ENCODE measurements around the gene MPST. TPM values are rescaled to one million over a fixed set of nuclear protein-coding genes. Genes with fewer than 3 reads are reported as not detected.

MPST gene
- total RNA-seq, 3 donors from 2014 or later, result 135 to 224 (median 186) TPM

DNA sequence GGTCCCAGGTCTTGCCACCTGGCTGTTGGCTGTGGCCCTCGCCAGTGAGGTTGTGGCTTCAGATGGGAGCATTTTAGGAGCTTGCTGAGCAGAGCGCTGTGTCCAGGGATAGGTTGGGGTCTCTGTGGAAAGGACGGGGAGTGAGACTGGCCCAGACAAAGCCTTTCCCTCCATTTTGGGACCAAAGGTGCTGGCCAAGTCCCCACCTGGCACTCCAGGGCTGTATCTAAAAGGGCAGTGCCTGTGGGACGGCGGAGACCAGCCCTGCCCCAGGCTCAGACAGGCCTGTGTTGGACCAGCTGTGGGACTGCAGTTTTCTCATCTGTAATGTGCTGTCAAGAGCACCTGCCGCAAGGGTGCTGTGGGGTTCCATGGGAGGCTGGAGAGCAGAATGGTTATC lies 27.0 kb downstream of the MPST start:
- H3K4me3 ChIP-seq, result no peak overlapping the region
- intact Hi-C loops (cut with DNase I, micrococcal nuclease), result no loop called here

DNA sequence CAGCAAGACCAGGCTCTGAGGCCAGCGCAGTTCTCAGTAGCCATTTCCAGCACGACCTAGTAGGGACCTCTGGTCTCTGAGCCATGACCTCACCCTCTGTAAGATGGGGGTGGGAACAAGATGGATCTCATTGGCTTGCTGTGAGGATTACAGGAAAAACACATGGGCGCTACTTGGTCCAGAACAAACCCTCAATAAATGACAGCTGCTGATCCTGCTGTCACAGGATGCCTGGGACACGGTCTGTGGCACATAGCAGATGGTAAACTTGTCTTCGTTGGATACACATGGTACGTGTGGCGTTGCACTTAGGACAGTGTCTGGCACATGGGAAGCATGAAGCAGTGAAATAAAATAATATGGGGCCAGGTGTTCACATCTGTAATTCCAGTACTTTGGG lies 27.5 kb downstream of the MPST start:
- no peak overlapping the region for H3K4me3 ChIP-seq
- no peaks in the 10 kb centered on the region for H3K36me3 ChIP-seq (ENCODE audit: low read depth)
- TF ChIP-seq, protein P1, sequence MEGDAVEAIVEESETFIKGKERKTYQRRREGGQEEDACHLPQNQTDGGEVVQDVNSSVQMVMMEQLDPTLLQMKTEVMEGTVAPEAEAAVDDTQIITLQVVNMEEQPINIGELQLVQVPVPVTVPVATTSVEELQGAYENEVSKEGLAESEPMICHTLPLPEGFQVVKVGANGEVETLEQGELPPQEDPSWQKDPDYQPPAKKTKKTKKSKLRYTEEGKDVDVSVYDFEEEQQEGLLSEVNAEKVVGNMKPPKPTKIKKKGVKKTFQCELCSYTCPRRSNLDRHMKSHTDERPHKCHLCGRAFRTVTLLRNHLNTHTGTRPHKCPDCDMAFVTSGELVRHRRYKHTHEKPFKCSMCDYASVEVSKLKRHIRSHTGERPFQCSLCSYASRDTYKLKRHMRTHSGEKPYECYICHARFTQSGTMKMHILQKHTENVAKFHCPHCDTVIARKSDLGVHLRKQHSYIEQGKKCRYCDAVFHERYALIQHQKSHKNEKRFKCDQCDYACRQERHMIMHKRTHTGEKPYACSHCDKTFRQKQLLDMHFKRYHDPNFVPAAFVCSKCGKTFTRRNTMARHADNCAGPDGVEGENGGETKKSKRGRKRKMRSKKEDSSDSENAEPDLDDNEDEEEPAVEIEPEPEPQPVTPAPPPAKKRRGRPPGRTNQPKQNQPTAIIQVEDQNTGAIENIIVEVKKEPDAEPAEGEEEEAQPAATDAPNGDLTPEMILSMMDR (IDR thresholded peaks at IDR 0.05), result no peak
- no peaks in the 10 kb centered on the region for H3K9me3 ChIP-seq
- intact Hi-C loops (cut with DNase I, micrococcal nuclease), result no loop called here
- H3K4me1 ChIP-seq (ENCODE audit: low read depth), result peaks cover 29% of the 10 kb centered on the region
- ATAC-seq (no peak), DNase-seq (no peak)

More for the DNA sequence above, 27.0 kb downstream of the MPST start:
- H3K9me3 ChIP-seq, result no peaks in the 10 kb centered on the region
- ATAC-seq (no peak), DNase-seq (no peak)
- TF ChIP-seq, protein P1 (IDR thresholded peaks at IDR 0.05), result no peak
- H3K36me3 ChIP-seq (ENCODE audit: low read depth), result no peaks in the 10 kb centered on the region
- peaks cover 29% of the 10 kb centered on the region for H3K4me1 ChIP-seq (ENCODE audit: low read depth)

DNA sequence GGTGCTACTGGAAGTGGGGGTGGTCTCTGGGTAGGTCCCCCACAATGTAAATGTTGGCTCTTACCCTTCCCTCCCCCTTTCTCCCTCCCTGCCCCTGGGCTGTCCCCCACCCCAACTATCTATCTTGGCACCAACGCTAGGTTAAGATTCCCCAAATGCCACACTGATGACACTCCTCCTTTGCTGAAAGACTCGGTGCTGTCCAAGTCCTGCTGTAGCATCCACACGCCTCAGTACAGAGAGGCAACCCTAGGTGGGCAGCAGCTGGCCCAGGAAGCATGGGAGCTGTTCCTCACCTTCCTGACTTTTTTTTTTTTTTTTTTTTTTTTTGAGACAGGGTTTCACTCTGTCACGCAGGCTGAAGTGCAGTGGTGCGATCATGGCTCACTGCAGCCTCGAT lies 28.6 kb downstream of the MPST start:
- H3K36me3 ChIP-seq (ENCODE audit: low read depth), result no peaks in the 10 kb centered on the region
- H3K4me3 ChIP-seq, result no peak overlapping the region
- intact Hi-C loops (cut with DNase I, micrococcal nuclease), result no loop called here
- peaks cover 35% of the 10 kb centered on the region for H3K4me1 ChIP-seq (ENCODE audit: low read depth)
- no peaks in the 10 kb centered on the region for H3K9me3 ChIP-seq
- TF ChIP-seq, protein P1 (IDR thresholded peaks at IDR 0.05), result no peak
- no peak for DNase-seq
- no peak for ATAC-seq

DNA sequence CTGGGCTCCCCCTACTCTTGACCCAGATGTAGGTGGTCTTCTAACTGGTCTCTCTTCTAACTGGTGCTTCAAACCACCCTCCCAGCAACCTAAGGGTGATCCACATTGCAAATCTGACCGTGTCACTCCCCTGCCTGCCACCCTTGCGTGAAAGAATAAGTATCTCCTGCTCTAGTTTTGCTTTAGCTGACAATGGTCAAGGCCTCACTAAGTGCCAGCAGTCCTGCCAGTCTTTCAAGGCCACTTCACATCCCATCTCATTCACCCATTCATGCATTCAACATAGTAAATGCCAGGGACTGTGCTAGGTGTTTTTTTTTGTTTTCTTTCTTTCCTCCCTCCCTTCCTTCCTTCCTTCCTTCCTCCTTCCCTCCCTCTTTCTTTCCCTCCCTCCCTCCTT lies 29.7 kb downstream of the MPST start:
- intact Hi-C loops (cut with DNase I, micrococcal nuclease), result no loop called here
- ATAC-seq (no peak), DNase-seq (no peak)
- TF ChIP-seq, protein P1 (IDR thresholded peaks at IDR 0.05), result no peak
- peaks cover 37% of the 10 kb centered on the region for H3K4me1 ChIP-seq (ENCODE audit: low read depth)
- H3K4me3 ChIP-seq, result no peak overlapping the region
- no peaks in the 10 kb centered on the region for H3K36me3 ChIP-seq (ENCODE audit: low read depth)
- no peaks in the 10 kb centered on the region for H3K9me3 ChIP-seq

DNA sequence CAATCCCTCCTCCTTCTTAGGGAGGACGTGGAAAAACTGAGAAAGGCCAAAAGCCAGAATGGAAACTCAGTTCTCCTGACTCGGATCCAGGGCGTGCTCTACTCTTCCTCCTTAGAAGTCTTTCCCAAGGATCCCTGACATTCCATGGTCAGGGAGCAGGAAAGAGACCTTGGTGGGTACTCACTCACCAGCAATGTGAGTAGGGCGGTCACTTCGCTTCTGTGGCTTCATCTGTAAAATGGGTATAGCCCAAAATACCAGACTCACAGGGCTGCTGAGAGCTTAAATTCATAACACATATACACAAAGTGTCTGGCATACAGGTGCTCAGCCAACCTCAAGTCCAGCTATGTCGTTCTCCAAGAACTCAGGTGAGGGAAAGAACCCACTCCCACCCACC lies 31.4 kb downstream of the MPST start:
- peaks cover 29% of the 10 kb centered on the region for H3K4me1 ChIP-seq (ENCODE audit: low read depth)
- ATAC-seq, result no peak
- DNase-seq, result no peak
- intact Hi-C loops (cut with DNase I, micrococcal nuclease), result no loop called here
- H3K36me3 ChIP-seq (ENCODE audit: low read depth), result no peaks in the 10 kb centered on the region
- no peaks in the 10 kb centered on the region for H3K9me3 ChIP-seq
- TF ChIP-seq, protein P1 (IDR thresholded peaks at IDR 0.05), result no peak
- H3K4me3 ChIP-seq, result no peak overlapping the region
